OCI-LY7 (cell line): ENCODE results near the gene RNF220.

ENCODE experiments used
- CTCF ChIP-seq: fragments of 200-600 bp; sonication (generic); conservative IDR thresholded peaks from 2 replicates; pipeline ENCODE4 v1.5.1; 2014; ENCODE audit warnings: mild to moderate bottlenecking, antibody characterized with exemption, low read length, moderate library complexity, mixed read lengths
- EZH2phosphoT487 ChIP-seq: fragments of 200-600 bp; sonication (generic); IDR thresholded peaks from 2 replicates; pipeline ENCODE4 v1.6.1; 2018; ENCODE audit warnings: low read depth, borderline replicate concordance, mild to moderate bottlenecking, mixed run types, antibody characterized with exemption, low read length, moderate library complexity, mixed read lengths

GRCh38 chr1:44642925-44643324, 237.9 kb downstream of the RNF220 start:
- TF ChIP-seq CTCF: no peak
- TF ChIP-seq EZH2phosphoT487: no peak
